CD4-positive, alpha-beta T cell treated with Interferon gamma for 1 hour (primary cell): ENCODE results near the gene NUDT9.
"Not testable (repeated sequence)": the region's sequence is repeated elsewhere in the genome, so short reads cannot be mapped to it uniquely, and the experiment has no call there.

Source experiments
- DNase-seq: peaks from one replicate; pipeline ENCODE4 v3.0.0-alpha.2; 2020

NUDT9 gene

DNA sequence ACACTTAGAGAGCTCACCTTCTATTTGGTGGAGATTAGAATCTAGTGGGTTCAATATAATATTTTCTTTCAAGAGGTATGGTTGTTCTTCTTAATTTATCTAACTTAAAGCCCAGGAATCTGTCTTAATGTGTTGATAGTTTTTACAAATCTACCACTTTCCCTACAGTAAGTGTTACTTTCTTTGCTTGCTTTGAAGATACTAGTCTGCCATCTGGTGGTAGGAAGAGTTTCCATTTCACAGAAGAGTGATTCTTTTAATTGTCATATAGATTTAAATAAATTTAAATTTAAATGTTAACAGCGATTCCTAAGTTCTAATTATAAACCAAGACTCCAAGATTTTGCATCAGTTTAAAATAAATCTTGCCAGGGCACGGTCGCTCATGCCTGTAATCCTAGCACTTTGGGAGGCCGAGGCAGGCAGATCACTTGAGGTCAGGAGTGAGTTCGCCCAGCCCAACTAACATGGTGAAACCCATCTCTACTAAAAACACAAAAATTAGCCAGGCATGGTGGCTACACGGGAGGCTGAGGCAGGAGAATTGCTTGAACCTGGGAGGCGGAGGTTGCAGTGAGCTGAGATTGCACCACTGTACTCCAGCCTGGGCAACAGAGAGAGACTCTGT is 43.5 kb downstream of the NUDT9 start:
- DNase-seq = no peak

DNA sequence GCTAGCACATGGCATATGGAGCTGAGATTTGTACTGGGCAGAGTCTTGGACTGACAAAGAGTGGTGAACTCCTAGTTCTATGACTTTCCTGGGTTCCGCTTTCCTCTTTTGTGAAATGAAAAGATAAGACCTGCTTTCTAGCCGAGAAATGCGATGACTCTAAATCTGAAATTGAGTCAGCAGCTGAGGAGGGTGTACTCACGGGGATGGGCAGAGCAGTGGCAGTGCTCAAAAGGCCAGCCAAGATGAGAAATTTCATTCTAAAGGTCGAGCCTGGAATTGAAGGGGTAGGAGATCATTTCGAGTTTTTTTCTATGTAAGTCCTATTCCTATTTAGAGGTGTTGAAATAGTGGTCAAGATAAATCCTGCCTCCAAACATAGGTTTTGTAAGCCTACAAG is 47.0 kb downstream of the NUDT9 start:
- DNase-seq = no peak

DNA sequence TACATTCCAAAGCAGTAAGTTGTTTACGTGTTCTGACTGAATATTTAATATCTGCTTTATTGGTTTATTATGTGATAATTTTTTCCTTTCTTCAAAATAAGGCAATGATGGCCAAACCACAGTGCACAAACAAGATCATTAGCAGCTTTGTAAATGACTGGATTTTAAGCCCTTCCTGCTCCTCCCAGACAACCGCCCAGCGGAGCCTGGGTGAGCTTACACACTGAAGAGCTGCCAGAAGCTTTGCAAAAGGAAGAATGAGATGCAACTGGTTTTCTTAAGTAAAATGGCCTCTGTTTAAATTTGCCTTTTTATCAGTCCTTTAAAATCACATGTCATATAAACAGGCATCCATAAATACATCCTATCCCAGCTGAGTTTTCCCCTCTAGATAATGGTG is 54.6 kb downstream of the NUDT9 start:
- DNase-seq = no peak

DNA sequence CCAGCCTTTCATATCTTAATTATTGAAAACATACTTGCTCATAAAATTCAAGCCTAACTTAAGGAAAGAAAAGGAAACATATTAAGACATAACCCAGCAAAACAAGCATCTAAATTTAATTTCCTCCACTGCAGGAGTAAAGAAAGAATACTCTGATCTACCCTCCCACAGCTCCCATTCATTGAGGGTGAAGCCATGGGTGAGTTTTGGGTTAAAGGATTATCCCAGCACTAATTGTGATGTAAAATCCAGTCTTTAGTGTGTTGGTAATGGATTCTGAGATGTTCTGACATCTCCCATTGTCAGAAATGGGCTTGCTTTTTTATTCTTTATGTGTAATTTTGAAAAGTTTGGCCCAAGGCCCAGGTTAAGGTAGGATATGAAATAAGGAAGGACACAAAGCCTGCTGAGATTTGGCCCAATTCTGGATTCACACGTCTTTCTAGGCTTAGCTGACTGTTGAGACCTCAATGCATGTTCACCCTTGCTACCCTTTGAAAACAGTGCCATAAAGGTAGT is 56.4 kb downstream of the NUDT9 start:
- no peak for DNase-seq

DNA sequence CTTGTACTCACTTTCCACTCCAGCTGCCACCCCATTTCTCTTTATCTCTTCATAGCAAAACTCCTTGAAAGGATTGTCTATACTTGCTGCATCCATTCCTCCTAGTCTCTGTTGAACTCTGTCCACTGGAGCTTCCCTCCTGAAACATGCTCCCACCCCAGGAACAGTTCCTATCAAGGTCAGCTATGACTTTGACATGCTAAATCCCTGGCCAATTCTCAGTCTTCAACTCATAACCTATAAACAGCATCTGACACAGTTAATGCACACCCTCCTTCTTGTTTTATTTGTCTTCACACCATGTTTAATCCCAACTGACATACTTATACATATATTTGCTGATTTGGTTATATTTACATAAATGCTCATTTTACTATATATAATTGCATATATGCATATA is 59.0 kb downstream of the NUDT9 start:
- no peak for DNase-seq

DNA sequence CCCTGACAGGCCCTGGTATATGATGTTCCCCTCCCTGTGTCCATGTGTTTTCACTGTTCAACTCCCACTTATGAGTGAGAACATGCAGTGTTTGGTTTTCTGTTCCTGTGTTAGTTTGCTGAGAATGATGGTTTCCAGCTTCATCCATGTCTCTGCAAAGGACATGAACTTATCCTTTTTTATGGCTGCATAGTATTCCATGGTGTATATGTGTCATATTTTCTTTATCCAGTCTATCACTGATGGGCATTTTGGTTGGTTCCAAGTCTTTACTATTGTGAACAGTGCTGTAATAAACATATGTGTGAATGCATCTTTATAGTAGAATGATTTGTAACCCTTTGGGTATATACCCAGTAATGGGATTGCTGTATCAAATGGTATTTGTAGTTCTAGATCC is 60.9 kb downstream of the NUDT9 start:
- not testable (repeated sequence) for DNase-seq

DNA sequence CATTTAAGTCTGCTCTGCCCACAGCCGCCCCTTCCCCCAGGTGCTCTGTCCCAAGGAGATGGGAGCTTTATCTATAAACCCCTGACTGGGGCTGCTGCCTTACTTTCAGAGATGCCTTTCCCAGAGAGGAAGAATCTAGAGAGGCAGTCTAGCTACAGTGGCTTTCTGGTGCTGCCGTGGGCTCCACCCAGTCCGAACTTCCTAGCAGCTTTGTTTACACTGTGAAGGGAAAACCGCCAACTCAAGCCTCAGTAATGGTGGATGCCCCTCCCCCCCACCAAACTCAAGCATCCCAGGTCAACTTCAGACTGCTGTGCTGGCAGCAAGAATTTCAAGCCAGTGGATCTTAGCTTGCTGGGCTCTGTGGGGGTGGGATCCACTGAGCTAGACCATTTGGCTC is 66.3 kb downstream of the NUDT9 start:
- not testable (repeated sequence) for DNase-seq

DNA sequence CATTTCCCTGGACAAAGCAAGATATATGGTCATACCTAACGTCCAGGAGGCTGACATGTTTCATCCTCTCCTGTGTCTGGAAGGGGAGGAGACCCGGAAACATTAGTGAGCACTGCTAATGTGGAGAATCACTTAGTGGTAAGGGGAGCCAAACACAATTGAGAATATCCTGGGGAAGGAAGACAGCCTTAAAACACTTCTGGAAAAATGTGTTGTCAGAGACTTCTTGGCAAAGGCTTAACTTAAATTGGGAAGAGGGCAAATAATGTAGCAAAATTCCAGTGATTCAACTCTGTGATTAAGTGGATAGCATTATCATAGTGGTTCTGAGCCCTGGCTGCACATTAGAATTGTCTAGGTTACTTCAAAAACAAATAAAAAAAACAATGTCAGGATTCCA is 67.3 kb downstream of the NUDT9 start:
- DNase-seq = no peak

DNA sequence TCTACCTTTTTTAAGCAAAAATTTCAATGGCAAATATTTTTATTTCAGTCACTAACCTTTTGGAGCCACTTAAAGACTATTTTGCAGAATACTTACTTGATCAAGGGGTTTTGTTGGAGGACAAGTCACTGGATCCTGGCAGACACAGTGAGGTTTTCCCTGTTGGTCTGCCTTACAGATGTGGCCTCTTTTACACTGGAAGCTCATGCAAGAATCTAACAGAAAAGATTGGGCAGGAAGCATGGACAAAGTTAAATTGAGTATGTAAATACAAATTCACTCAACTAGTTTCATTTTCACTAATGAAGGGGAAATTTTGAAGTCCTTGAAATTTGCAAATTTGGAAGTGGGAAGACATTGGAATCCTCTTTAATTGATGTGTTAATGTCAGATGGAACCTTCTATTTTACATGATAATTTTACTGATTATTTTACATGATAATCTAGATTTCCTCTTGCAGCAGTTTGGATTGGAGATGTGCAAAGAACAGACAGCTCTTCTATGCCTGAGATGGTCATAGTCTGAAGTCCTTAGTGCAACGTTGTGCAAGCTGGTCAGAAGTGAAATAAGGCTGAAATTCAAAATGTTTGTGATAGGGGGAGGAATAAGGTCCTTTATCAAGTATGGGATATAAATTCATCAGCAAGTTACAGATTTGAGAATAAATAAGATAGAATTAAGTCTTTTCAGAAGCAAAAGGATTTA is 68.4 kb downstream of the NUDT9 start:
- DNase-seq = no peak

DNA sequence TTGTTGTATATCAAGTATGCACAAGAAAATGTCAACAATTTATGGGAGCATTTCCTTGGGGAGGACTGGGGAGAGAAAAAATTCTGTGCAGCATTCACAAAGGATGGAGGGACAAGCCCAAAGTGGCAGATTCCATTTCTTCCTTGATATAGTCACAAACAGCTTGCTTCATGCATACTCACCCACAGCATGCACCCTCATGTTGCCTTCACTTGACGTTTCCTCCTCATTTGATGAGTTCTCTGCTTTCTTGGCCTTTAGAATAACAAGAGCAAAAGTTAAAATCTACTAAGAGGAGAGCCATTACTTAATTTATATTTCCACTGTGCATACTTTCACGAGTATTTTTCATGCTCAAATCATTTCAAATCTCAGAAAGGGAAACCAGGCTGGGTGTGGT is 69.1 kb downstream of the NUDT9 start:
- DNase-seq = no peak

DNA sequence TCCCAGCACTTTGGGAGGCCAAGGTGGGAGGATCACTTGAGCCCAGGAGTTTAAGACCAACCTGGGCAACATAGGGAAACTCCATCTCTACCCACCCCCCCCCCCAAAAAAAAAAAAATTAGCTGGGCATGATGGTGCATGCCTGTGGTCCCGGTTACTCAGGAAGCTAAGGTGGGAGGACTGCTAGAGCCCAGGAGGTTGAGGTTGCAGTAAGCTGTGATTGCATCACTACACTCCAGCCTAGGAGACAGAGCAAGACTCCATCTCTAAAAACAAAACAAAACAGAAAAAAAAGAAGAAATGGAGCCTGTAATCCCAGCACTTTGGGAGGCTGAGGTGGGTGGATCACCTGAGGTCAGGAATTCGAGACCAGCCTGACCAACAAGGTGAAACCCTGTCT is 69.5 kb downstream of the NUDT9 start:
- DNase-seq = not testable (repeated sequence)

DNA sequence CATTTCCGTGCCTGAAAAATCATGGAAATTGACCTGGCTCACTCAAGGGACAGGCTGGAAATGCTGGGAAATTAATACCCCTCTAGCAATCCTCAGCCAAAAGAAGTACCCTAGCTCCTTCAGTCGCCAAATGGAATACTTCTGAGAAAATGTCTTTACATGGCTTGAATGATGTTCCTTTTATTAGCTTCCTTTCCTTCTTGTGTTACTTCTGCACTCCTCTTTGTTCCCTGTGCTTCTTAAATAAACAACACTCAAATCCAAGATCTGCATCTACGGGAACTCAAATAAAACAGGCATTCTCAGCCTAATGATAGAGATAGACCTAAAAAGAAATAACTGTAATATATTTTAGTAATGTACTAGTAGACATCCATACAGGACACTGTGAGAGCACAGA is 70.7 kb downstream of the NUDT9 start:
- DNase-seq = no peak

DNA sequence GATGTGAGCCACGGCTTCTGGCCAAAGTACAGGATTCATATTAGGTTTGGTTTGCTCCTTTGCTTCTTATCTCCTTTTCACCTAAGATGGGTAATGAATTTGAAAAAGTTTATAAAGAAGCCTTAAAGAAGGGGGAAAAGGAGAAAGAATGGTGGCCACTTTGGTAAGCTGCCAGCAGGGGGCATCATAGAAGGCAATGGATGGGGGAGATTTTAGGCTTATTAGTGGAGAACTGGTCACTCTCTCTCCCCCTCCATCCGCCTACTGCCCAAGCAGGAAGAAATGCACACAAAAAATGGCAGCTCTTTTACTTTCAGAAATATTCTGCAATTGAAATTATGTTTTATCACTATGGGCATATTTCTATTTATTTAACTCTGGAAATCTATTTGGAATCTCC is 74.8 kb downstream of the NUDT9 start:
- DNase-seq = no peak

DNA sequence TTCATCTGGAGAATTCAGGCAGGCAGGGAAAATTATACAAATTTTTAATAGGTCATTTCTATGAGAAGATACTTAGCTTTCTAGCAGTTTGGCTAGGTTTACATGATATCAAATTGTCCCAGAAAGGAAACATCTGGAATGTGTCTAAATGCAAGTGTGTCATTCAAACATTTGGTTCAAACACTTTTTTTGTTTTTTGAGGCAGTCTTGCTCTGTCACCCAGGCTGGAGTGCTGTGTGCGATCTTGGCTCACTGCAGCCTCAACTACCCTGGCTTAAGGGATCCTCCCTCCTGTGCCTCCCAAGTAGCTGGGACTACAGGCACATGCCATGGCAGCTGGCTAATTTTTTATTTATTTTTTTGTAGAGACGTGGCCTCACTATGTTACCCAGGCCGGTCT is 75.2 kb downstream of the NUDT9 start:
- DNase-seq = no peak

DNA sequence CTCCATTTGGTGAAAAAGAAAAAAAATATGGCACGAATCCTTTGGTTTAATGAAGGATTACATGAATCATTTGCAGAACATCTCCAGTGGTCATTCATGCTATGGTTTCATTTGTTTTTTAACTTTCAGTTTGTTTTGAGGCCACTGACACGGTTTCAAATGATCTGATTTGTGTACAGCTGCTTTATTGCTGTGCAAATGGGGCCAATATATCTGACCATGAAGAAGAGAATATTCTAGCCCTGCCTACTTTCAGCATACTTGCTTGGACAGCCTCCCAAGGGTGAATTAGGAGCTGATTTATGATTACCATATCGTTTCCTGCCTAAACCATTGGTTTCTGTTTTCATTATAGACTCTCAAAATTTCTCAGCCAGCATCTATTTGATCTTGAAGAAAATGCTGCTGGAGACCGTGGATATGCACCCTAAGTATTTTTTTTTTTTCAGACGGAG is 76.1 kb downstream of the NUDT9 start:
- DNase-seq = no peak

DNA sequence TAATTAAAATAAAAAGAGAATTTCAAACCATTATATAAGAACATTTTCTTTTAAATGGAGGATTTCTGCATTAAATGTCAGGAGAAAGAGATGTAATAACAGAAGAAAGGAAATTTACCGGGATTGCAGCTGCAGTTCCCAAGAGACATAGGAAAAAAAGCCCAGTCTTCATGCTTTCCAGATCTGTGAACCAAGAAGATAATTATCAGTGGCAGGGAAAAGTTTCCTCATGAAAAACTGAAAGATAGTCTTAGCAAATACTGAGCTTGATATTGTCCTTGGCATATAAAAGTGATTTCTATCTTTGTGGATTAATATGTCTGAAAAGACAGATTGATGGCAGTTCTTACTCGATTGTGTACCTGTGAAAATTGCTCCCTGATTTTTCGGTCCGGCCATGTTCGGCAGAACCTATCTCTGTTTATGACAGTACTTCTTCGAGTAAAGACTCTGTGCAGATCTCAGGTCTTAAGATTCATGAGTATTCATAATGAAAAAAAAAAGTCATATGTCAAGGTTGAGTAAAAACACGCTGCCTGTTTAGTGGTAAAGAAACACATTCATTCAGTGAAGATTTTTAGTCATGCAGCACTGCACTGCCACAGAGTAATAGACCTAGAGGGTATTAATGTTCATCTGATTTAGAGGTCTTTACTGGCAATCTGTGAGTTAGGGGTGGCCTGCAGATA is 77.2 kb downstream of the NUDT9 start:
- no peak for DNase-seq

DNA sequence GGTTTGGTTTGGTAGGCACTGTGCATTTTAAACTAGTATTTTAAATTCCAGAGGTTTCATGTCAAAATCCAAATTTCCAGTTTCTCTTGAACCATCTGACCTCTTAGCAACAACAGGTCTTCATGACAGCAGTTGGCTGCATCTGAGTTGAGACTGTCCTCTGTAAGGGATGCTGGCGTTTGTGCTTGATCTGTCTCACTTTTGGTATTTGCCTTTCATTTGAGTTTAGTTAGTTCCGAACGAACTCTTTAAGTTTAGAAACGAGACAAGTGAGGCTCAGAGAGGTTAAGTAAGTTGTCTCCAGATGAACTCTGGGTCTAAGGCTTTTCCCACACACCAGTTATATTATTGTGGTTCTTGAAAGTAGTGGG is 77.7 kb downstream of the NUDT9 start:
- no peak for DNase-seq

DNA sequence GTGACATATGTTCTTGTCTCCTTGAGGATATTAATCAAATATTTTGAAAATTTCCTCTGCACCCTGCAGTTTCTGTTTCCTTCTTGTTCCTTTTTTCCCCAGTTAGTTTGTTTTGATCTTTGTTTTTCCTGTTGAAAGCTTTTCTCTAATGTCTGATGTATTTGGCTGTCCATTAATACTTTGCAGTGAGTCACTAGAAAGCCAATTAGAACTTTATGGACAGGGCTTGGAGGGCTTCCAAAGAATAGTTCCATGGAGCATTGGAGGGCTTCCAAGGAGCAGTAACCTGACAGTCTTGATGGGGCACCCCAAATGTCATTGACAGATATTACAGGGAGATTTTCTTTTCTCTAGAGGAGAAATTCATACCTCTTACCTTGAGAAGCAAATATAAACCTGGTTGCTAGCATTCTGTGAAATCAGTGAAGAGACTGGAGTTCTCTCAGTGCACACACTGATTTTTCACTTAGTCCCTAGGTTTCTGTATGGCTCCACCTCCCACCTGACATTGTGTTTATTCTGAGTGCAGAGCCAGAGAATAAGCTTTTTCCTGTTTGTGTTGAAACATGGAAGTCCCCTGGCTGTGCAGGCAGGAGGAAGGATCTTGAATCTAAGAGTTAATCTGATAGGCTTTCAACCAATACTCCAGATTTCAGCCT is 80.3 kb downstream of the NUDT9 start:
- no peak for DNase-seq

DNA sequence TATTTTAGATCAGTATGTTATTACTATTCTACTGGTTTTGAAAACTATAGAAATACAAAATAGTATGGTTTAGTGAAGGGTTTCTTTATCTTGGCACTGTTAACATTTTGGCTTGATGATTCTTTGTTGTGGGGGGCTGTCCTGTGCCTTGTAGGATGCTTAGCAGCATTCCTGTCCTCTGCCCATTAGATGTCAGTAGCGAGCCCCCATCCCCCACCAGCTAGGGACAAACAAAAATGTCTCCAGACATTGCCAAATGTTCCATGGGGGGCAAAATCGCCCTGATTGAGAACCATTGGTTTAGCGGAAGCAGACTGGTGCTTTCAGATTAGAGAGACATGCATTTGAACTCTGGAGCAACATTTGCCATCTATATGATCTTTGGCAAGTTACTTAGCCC is 83.5 kb downstream of the NUDT9 start:
- no peak for DNase-seq

DNA sequence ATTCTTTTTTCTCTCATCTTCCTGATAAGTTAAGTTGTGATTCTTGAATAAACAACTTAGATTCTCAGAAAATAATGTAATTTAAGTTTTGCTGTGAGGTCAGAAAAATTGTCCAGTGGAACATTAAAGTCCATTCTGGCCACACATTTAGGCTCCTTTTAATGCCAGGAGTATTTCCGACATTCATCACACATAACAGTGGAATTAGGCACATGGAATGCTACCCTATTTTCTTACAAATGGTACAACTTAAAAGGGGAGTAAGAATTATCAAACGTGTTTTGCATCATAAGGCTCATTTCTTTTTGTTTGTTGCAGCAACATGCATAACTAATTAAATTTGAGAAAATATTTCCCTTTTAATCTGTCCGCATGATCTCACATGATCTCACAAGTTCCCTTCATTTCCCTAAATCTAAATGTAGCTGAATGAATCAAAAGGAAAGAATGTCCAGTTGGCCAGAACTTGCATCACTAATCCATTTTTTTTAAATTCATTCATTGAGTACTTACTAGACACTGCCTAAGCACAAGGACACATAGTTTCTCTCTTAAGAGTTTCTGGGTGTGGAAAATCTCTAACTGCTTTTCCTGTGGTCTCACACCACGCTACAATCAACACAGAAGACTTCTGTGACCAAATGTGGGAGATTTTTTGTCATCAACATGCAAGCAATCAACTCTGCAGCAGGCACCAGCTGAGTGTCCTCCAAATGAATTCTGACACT is 84.8 kb downstream of the NUDT9 start:
- DNase-seq = no peak
